ENCODE results near the gene P2RY13.
A peak's percentile ranks its signal among the peaks of the same experiment; 100 is the strongest.

The P2RY13 gene

DNA sequence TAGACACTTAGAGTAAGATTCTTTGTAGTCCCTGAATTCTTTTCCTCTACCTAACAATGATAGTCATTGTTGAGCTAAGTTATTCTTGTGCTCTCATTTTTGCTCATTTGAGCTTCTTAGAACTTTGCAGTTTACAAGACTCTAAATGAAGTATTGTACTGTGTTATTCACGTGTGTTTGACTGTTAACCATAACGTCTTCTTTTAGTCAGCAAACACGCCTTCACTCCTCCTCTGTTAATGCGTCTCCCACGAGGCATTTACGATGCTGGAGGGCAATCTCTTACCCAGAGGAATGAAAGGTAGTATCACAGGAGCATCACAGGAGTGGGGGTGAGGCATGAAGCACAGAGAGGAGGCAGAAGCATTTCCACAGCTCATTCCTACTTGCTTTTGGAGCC, 36.2 kb downstream of the P2RY13 start:
- H3K4me2 ChIP-seq (ENCODE audit: low read length, poor library complexity, severe bottlenecking), result no peak overlapping the region
- no peak overlapping the region for H2AK5ac ChIP-seq (ENCODE audit: low read length, severe bottlenecking)
- no peak overlapping the region for H3K27ac ChIP-seq (ENCODE audit: low read length, poor library complexity, severe bottlenecking)
- 75% methylated on average over 6 of the region's 6 CpGs for WGBS
- no peaks in the 10 kb centered on the region for H3K79me1 ChIP-seq (replicated peaks; ENCODE audit: low read length, poor library complexity, severe bottlenecking)
- H3K36me3 ChIP-seq (ENCODE audit: control insufficient read depth in 1 of 2, insufficient read depth in 2 of 2, low read depth in 1 of 2, low read length in 2 of 2), result no peaks in the 10 kb centered on the region
- no peak for DNase-seq
- no peak overlapping the region for H2BK120ac ChIP-seq (ENCODE audit: low read depth, low read length)
- H3K27me3 ChIP-seq (ENCODE audit: control insufficient read depth in 1 of 2, insufficient read depth in 1 of 2, low read length in 2 of 2), result no peaks in the 10 kb centered on the region
- H4K8ac ChIP-seq (ENCODE audit: low read length), result no peak overlapping the region
- no peak overlapping the region for H3K23ac ChIP-seq (ENCODE audit: low read length in 2 of 2)
- H3K4me3 ChIP-seq (ENCODE audit: insufficient read depth in 1 of 2, low read depth in 1 of 2, low read length in 2 of 2), result no peak overlapping the region
- H3K9ac ChIP-seq (ENCODE audit: low read length), result no peak overlapping the region
- peak overlapping the region in 1 of 2 experiments; percentile 52 for H2BK12ac ChIP-seq (ENCODE audit: low read length in 2 of 2)
- H3K9me3 ChIP-seq (ENCODE audit: control insufficient read depth, low read length), result no peaks in the 10 kb centered on the region
- H2AFZ ChIP-seq (ENCODE audit: low read depth, low read length), result no peak overlapping the region
- H2BK5ac ChIP-seq (ENCODE audit: low read depth, low read length, poor library complexity, severe bottlenecking), result no peak overlapping the region
- H2BK15ac ChIP-seq (ENCODE audit: low read depth, poor library complexity, severe bottlenecking), result no peak overlapping the region
- no peak overlapping the region for H3K18ac ChIP-seq (ENCODE audit: low read depth in 1 of 2, low read length in 2 of 2)
- H4K91ac ChIP-seq (ENCODE audit: low read length), result no peak overlapping the region
- H3K4ac ChIP-seq (ENCODE audit: low read depth in 1 of 2, low read length in 2 of 2), result peak overlapping the region in 1 of 2 experiments; percentile 37
- H3K4me1 ChIP-seq (ENCODE audit: control insufficient read depth, insufficient read depth, low read depth, low read length), result peaks cover 3% of the 10 kb centered on the region
- H3K14ac ChIP-seq (ENCODE audit: low read length in 2 of 2), result no peak overlapping the region

GRCh38 chr3:151290673-151291072, 38.7 kb downstream of the P2RY13 start:
- Histone ChIP-seq H4K91ac (ENCODE audit: low read length) (no peak overlapping the region), H3K4ac (ENCODE audit: low read depth in 1 of 2, low read length in 2 of 2) (no peak overlapping the region), H3K36me3 (ENCODE audit: control insufficient read depth in 1 of 2, insufficient read depth in 2 of 2, low read depth in 1 of 2, low read length in 2 of 2) (no peaks in the 10 kb centered on the region), H3K27ac (ENCODE audit: low read length, poor library complexity, severe bottlenecking) (no peak overlapping the region), H3K14ac (ENCODE audit: low read length in 2 of 2) (no peak overlapping the region), H2BK15ac (ENCODE audit: low read depth, poor library complexity, severe bottlenecking) (no peak overlapping the region), H3K4me3 (ENCODE audit: insufficient read depth in 1 of 2, low read depth in 1 of 2, low read length in 2 of 2) (no peak overlapping the region), H3K27me3 (ENCODE audit: control insufficient read depth in 1 of 2, insufficient read depth in 1 of 2, low read length in 2 of 2) (no peaks in the 10 kb centered on the region), H3K4me2 (ENCODE audit: low read length, poor library complexity, severe bottlenecking) (no peak overlapping the region), H2BK120ac (ENCODE audit: low read depth, low read length) (no peak overlapping the region), H3K4me1 (ENCODE audit: control insufficient read depth, insufficient read depth, low read depth, low read length) (peaks cover 3% of the 10 kb centered on the region), H2AFZ (ENCODE audit: low read depth, low read length) (no peak overlapping the region), H3K9me3 (ENCODE audit: control insufficient read depth, low read length) (no peaks in the 10 kb centered on the region), H3K79me1 (replicated peaks; ENCODE audit: low read length, poor library complexity, severe bottlenecking) (no peaks in the 10 kb centered on the region), H4K8ac (ENCODE audit: low read length) (no peak overlapping the region), H2BK5ac (ENCODE audit: low read depth, low read length, poor library complexity, severe bottlenecking) (no peak overlapping the region), H3K18ac (ENCODE audit: low read depth in 1 of 2, low read length in 2 of 2) (no peak overlapping the region), H3K9ac (ENCODE audit: low read length) (no peak overlapping the region), H2BK12ac (ENCODE audit: low read length in 2 of 2) (no peak overlapping the region), H2AK5ac (ENCODE audit: low read length, severe bottlenecking) (no peak overlapping the region), H3K23ac (ENCODE audit: low read length in 2 of 2) (no peak overlapping the region)
- DNase-seq, result peak; percentile 57
- WGBS, result 66% methylated on average over 3 of the region's 3 CpGs

DNA sequence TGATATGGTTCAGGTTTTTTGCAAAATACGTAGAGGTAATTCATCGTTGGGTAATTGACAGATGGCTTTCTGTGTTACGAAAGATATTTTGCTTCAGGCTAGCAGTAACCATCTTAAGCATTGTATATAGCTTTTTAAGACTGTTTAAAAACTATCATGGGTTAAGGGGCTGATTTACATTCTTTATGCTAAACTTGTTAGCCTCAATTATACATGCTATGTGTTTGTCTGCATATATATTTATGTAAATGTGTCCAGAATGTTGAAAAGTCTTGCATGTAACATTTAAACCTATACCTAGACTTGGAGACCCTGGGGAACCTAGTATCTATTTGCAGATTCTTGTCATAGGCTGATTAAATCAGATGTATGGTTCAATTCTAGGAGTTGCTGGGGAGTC, 39.9 kb downstream of the P2RY13 start:
- H3K9me3 ChIP-seq (ENCODE audit: control insufficient read depth, low read length), result no peaks in the 10 kb centered on the region
- H3K27ac ChIP-seq (ENCODE audit: low read length, poor library complexity, severe bottlenecking), result no peak overlapping the region
- no peak overlapping the region for H3K14ac ChIP-seq (ENCODE audit: low read length in 2 of 2)
- no peak overlapping the region for H2AK5ac ChIP-seq (ENCODE audit: low read length, severe bottlenecking)
- no peaks in the 10 kb centered on the region for H3K79me1 ChIP-seq (replicated peaks; ENCODE audit: low read length, poor library complexity, severe bottlenecking)
- H2BK5ac ChIP-seq (ENCODE audit: low read depth, low read length, poor library complexity, severe bottlenecking), result no peak overlapping the region
- H3K36me3 ChIP-seq (ENCODE audit: control insufficient read depth in 1 of 2, insufficient read depth in 2 of 2, low read depth in 1 of 2, low read length in 2 of 2), result no peaks in the 10 kb centered on the region
- H3K4me1 ChIP-seq (ENCODE audit: control insufficient read depth, insufficient read depth, low read depth, low read length), result peaks cover 3% of the 10 kb centered on the region
- no peak overlapping the region for H2AFZ ChIP-seq (ENCODE audit: low read depth, low read length)
- H3K9ac ChIP-seq (ENCODE audit: low read length), result no peak overlapping the region
- no peak for DNase-seq
- no peak overlapping the region for H3K23ac ChIP-seq (ENCODE audit: low read length in 2 of 2)
- no peak overlapping the region for H2BK15ac ChIP-seq (ENCODE audit: low read depth, poor library complexity, severe bottlenecking)
- no peaks in the 10 kb centered on the region for H3K27me3 ChIP-seq (ENCODE audit: control insufficient read depth in 1 of 2, insufficient read depth in 1 of 2, low read length in 2 of 2)
- 69% methylated on average over 2 of the region's 3 CpGs for WGBS
- no peak overlapping the region for H2BK120ac ChIP-seq (ENCODE audit: low read depth, low read length)
- no peak overlapping the region for H4K91ac ChIP-seq (ENCODE audit: low read length)
- H3K4ac ChIP-seq (ENCODE audit: low read depth in 1 of 2, low read length in 2 of 2), result no peak overlapping the region
- H4K8ac ChIP-seq (ENCODE audit: low read length), result no peak overlapping the region
- no peak overlapping the region for H3K4me3 ChIP-seq (ENCODE audit: insufficient read depth in 1 of 2, low read depth in 1 of 2, low read length in 2 of 2)
- no peak overlapping the region for H3K18ac ChIP-seq (ENCODE audit: low read depth in 1 of 2, low read length in 2 of 2)
- H3K4me2 ChIP-seq (ENCODE audit: low read length, poor library complexity, severe bottlenecking), result no peak overlapping the region
- H2BK12ac ChIP-seq (ENCODE audit: low read length in 2 of 2), result no peak overlapping the region

- Histone ChIP-seq H3K9ac (ENCODE audit: low read length) (no peak overlapping the region), H2BK12ac (ENCODE audit: low read length in 2 of 2) (no peak overlapping the region), H3K27ac (ENCODE audit: low read length, poor library complexity, severe bottlenecking) (no peak overlapping the region), H2AFZ (ENCODE audit: low read depth, low read length) (no peak overlapping the region), H3K4me1 (ENCODE audit: control insufficient read depth, insufficient read depth, low read depth, low read length) (no peaks in the 10 kb centered on the region), H3K18ac (ENCODE audit: low read depth in 1 of 2, low read length in 2 of 2) (no peak overlapping the region), H3K23ac (ENCODE audit: low read length in 2 of 2) (no peak overlapping the region), H3K4me2 (ENCODE audit: low read length, poor library complexity, severe bottlenecking) (no peak overlapping the region), H3K27me3 (ENCODE audit: control insufficient read depth in 1 of 2, insufficient read depth in 1 of 2, low read length in 2 of 2) (no peaks in the 10 kb centered on the region), H2AK5ac (ENCODE audit: low read length, severe bottlenecking) (no peak overlapping the region), H3K79me1 (replicated peaks; ENCODE audit: low read length, poor library complexity, severe bottlenecking) (no peaks in the 10 kb centered on the region), H2BK120ac (ENCODE audit: low read depth, low read length) (no peak overlapping the region), H4K91ac (ENCODE audit: low read length) (no peak overlapping the region), H4K8ac (ENCODE audit: low read length) (no peak overlapping the region), H3K4me3 (ENCODE audit: insufficient read depth in 1 of 2, low read depth in 1 of 2, low read length in 2 of 2) (no peak overlapping the region), H3K36me3 (ENCODE audit: control insufficient read depth in 1 of 2, insufficient read depth in 2 of 2, low read depth in 1 of 2, low read length in 2 of 2) (no peaks in the 10 kb centered on the region), H3K14ac (ENCODE audit: low read length in 2 of 2) (no peak overlapping the region), H2BK5ac (ENCODE audit: low read depth, low read length, poor library complexity, severe bottlenecking) (no peak overlapping the region), H3K9me3 (ENCODE audit: control insufficient read depth, low read length) (no peaks in the 10 kb centered on the region), H3K4ac (ENCODE audit: low read depth in 1 of 2, low read length in 2 of 2) (no peak overlapping the region), H2BK15ac (ENCODE audit: low read depth, poor library complexity, severe bottlenecking) (no peak overlapping the region)
- DNase-seq, result no peak
- WGBS, result 88% methylated on average over 1 of the region's 1 CpG
Measured at GRCh38 chr3:151285940-151286339, 43.4 kb downstream of the P2RY13 start.

All from mesenchymal stem cell (in vitro differentiated cells and primary cell).